Measurements from ENCODE around the gene MED19.
"Not testable (repeated sequence)": the region's sequence is repeated elsewhere in the genome, so short reads cannot be mapped to it uniquely, and the experiment has no call there.

MED19 gene

DNA sequence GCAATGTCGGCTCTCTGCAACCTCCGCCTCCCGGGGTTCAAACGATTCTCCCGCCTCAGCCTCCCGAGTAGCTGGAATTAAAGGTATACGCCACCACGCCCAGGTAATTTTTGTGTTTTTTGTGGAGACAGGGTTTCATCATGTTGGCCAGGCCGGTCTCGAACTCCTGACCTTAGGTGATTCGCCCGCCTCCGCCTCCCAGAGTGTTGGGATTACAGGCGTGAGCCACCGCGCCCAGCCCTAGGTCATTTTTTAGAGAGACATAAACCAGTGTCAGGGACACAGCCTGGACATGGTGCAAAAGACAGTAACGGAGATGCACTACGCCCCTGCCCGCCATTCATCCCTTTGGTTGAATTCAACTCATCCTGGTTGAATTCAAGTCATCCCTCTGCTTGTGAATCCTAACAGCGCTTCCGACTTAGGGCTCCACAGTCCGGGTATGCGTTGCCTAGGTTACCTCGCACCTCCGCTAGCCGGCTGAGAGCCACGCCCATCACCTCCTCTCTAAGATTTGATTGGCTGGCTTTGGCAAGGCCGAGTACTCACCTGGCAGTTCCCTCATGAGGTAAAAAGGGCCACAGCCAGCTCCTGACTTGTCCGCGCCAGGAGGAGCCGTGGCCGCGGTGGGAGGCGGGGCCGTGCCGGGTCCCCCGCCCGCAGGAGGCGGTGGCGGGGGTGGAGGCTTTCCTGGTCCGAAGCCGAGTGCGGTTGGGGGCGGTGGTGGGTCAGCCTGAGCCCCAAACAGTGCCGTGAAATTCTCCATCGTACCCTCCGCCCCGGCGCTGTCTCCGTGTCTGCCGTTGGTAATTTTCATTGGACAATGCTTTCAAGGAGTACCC is at the start of gene MED19:
Gene MED19, minus strand, starts transcription at position 802 of the 842 bp plus-strand sequence. Its CDS starts 36 bp downstream, at position 766.
- DNase-seq = peak; percentile 97

- DNase-seq = no peak
Observed at GRCh38 chr11:57758174-57758573, 46.2 kb upstream of the MED19 start.

DNA sequence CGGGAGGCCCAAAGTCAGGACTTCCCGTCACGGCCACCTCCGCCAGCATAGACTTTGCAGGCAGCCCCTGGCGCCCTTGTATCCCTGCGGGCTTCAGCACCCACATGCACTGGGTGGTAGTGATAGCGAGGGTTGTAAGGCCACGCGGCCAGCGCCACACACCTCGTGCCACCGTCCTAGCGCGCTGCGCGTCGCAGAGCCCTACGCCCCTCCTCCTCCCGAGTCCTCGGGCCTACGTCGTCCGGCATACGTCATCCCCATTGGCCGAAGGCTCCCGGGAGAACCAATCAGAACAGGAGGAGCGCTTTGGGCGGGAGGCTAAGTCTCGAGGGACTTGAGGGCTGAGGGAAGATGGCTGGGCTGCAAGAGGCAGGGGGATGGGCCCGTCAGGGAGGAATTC is 40.9 kb upstream of the MED19 start:
- no peak for DNase-seq

DNA sequence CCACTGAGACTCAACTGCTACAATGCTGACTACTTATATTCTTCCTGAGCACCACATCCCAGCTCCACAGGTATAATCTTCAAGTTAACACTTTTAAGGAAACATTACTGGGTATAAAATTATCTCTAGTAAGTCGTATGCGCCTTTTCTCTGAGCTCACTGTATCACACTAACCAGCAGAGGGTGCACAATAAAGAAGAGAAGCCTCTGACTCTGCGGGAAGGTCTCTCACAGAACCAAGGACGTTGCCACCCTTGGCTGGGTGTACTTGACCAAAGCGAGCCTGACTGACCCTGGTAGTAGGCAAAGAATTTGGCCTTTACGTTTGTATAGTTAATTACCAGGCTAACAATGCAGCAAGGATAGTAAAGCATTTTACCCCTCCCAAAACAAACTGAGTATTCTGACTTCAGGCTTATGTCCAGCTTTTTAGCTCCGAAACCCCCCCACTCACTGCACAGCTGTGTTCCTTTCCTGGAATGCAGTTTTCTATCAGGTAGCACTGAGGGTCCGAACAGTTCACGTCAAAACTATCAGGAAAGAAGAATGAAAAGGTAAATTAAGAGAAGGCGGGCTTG is 39.8 kb upstream of the MED19 start, which contains the start of gene BTBD18:
Gene BTBD18, minus strand, starts transcription at position 144 of the 578 bp plus-strand sequence. CDS start 631 bp downstream, outside the sequence.
- peak; percentile 77 for DNase-seq

GRCh38 chr11:57751176-57751575 is 39.2 kb upstream of the MED19 start:
- DNase-seq = no peak

GRCh38 chr11:57746920-57747319 is 34.9 kb upstream of the MED19 start:
- DNase-seq = no peak

DNA sequence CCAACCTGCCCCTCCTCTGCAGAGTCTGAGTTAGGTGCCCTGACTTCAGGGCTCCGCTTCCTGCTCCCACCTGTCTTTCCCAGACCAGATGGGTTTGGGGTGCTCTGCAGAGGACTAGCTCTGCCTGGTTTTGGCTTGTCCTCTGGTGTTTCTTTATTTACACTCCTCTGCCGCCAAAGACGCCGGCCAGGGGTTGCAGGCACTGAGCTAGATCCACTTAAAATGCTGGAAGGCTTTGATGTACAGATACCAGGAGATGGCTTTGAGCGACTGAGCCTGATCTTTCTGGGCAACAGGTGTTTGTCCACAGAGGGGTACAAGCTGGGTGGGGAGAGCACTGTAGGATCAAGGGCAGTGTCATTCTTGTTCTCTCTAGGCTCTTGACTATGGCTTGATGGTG is 33.2 kb upstream of the MED19 start:
- DNase-seq = no peak

DNA sequence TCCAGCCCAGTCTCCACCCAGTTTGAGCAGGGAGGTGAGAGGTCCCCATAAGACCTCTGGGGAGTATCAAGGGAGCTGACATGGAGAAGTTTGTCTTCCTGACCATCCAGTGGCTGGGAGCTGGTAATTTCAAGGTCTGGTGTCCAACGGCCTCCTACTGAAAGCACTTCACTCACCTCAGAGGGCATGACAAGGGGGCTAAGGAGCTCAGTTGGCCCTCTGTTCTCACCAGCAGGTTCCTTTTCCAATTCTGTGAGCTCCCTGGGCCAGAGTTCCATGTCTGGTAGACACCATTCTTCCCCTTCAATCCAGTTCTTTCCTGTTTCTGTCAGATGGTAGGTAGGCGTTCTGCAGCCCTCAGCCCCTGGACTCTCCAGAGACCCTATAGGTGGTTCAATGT is 32.3 kb upstream of the MED19 start:
- no peak for DNase-seq

GRCh38 chr11:57742087-57742452 is 30.1 kb upstream of the MED19 start:
- no peak for DNase-seq

DNA sequence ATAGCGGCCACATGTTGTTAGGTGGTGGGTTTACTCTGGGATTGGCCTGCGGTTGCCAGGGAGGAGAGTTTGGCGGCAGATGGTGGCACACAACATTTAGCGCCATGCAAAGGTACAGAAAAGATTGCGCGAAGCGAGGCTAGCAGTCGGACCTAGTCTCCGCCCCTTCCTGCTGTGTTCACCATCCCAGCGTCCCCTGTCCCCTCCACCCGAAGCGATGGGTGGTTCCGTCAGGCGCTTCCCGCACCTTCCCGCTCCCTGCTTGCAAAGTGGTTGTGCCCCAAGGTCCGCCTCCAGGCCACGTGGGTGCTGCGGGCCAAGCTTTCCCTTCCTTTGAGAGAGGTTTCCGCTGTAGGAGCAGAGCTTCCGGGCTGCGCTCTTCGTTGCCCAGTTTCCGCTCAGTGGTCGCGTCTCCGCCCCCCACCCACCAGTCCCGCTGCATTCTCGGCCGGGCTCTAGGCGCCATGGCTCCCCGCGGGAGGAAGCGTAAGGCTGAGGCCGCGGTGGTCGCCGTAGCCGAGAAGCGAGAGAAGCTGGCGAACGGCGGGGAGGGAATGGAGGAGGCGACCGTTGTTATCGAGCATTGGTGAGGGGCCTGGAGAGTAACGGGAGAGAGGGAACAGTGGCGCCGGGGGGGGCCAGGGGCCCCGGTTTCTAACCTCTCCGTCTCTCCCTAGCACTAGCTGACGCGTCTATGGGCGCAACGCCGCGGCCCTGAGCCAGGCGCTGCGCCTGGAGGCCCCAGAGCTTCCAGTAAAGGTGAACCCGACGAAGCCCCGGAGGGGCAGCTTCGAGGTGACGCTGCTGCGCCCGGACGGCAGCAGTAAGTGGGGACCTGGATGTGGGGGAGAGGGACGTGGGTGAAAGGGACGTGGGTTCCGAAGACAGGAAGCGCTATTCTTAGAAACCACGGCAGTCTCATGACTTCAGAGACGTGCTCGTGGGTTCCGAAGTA is 29.4 kb upstream of the MED19 start, which contains the start of gene SELENOH:
Gene SELENOH, plus strand, starts transcription at position 360 of the 955 bp plus-strand sequence. Its CDS starts 105 bp downstream, at position 465.
- peak; percentile 99 for DNase-seq

DNA sequence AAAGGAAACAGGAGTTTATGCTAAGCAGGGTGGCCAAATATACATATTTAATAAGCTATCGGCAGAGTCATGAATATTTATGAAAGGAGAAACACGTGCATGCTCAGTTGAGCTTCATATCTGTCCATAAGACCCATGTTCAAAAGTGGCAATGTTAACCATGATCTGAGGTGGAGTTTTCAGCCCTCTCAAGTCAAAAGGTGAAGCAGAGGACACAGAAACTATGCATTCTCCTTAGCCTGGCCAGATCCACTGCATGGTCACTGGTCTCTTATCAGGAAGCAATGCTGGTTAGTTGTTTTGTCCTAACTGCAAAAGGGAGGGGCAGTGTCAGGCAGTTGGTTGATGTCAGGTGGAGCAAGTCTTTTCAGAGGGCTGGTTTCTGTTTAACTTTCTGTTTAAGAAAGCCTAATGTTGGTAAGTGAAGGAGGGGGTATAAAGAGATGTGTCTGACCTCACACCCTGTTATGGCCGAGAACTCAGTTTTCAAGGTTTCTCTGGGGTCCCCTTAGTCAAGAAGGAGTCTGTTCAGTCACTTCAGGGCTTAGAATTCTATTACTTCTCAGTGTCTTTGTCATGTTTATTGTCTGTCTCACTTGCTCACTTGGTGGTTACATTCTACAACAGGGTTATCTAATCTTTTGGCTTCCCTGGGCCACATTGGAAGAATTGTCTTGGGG is 23.7 kb upstream of the MED19 start:
- no peak for DNase-seq

DNA sequence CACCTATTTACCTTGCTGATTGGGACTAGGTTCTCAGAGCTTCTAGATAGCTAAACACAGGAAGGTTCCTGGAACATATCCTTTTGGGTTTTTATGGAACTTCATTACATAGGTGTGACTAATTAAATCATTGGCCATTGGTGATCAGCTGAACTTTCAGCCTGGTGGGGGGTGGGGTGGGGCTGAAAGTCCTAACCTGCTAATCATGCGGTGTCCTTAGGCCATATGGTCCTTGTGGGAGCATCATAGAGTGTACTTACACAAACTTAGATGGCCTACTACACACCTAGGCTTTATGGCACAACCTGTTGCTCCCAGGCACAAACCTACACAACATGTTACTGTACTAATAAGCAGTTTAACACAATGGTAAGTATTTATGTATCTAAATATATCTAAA is 20.6 kb upstream of the MED19 start:
- DNase-seq = no peak

DNA sequence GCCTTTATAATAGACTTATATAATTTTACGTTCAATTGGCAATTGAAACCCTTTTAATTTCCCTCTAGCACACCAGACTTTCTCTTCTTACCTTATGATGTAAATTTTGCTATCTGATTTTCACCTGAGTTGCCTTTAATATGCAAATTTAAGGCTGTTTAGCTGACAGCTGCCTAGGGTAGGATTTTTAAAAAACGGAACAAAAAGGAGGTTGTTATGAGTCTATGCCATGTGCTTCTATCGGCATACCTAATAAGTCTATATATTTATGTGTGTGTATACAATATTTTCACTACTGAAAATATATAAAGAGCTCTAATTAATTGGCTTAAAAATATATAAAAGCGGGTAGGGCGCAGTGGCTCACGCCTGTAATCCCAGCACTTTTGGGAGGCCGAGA is 17.5 kb upstream of the MED19 start:
- DNase-seq = no peak

- DNase-seq = no peak
Observed at GRCh38 chr11:57728829-57729228, 16.8 kb upstream of the MED19 start.

DNA sequence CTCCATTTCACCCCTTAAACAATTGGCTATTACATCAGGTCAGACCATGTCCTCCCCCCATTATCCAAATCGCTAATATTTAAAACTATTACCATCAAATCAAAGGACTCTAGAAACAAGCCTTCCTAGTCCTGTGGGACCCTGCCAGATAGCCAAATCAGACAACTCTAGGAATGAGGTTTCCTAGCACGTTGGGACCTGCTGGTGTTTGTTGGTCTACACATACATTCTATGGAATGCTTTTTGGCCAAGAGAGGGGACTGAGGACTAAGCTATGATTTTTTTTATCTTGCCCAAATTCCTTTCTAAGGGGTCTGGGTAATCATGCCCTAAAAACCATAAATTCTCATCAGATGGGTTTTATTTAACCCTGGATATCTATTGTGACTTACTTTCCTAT is 15.2 kb upstream of the MED19 start:
- DNase-seq = no peak

- not testable (repeated sequence) for DNase-seq
Observed at GRCh38 chr11:57716726-57717125, 4.7 kb upstream of the MED19 start.

DNA sequence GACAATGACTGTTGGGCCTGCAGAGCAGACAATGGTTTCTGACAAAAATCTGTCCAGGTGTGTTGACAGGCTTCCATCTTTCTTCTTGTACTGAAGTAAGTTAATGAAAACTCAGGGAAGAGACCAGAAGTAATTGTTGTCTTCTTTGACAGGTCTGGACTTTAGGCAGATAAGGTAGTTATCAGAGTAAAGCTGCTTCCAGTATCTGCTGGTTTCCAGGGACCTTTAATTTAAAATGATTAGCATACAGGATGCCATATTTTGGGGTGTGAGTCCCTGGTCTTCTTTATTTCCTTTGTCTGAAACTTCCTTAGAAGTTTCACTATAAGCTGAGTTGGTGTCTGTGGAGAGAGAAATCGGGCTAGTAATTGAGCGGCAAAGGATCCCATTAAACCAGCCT is 1.8 kb upstream of the MED19 start:
- no peak for DNase-seq

- peak; percentile 99 for DNase-seq
Observed at GRCh38 chr11:57712256-57713150, 488 bp upstream of the MED19 start, which contains the start of gene TMX2. Gene TMX2 (plus strand): TSS chr11:57712593. CDS start chr11:57712619, 26 bp downstream.

DNA sequence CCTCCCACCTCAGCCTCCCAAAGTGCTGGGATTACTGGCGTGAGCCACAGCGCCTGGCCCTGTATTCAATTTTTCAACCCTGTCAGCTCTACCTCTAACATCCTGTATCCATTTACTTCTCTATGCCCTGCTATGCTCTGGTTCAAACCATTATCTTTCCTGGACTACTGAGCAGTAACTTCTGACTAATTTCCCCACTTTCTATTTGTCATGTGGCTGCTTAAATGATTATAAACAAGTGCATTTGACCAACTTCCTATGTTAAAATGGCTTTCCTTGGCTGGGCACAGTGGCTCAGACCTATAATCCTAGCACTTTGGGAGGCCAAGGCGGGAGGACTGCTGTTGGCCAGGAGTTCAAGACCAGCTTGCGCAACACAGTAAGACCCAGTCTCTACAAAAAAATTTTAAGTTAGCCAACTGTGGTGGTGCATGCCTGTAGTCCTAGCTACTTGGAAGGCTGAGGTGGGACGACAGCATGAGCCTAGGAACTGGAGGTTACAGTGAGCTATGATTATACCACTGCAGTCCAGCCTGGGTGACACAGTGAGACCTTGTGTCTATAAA is 2.1 kb downstream of the MED19 start:
- DNase-seq = no peak

GRCh38 chr11:57705432-57705831 is 6.6 kb downstream of the MED19 start:
- DNase-seq = not testable (repeated sequence)

DNA sequence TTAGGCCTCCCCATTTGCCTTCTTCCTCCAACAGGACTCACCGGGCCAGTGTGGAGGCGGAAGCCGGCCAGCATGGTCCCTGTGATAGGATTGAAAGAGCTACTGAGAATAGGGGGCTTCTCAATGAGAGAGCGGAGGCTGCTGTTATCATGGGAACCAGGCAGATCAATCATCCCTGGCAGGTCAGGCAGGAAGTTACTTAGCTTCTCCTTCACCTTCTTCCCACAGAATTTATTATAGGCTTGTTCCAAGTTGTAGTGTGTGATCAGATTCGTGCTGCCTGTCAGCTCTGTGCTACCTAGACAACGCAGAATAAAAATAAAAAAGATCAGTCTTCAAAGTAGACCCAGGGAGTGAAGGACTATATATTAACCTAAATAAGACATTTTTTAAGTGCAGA is 7.1 kb downstream of the MED19 start:
- DNase-seq = no peak
